ENCODE data around the gene NUDT19.
"Not testable (repeated sequence)": the region's sequence is repeated elsewhere in the genome, so short reads cannot be mapped to it uniquely, and the experiment has no call there.

NUDT19 gene

DNA sequence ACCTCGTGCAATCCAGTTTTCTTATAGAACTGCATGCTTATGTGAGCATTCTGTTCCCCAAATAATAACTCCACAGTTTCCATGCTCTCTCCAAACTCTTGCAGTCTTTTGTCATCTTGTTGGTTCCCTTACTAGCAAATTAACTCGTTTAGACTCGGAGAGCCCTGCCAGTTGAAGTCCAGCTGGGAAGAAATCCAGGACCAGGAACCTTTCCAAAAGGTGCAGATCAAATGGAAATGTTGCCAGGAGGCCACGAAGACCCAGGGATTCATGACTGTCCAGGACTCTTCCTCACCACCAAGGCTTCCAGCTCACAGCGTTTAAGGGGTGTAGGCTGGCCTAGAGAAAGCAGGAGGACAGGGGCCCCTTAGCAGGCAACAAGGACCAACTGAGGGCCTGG lies 25.9 kb downstream of the NUDT19 start:
- no peak for DNase-seq

DNA sequence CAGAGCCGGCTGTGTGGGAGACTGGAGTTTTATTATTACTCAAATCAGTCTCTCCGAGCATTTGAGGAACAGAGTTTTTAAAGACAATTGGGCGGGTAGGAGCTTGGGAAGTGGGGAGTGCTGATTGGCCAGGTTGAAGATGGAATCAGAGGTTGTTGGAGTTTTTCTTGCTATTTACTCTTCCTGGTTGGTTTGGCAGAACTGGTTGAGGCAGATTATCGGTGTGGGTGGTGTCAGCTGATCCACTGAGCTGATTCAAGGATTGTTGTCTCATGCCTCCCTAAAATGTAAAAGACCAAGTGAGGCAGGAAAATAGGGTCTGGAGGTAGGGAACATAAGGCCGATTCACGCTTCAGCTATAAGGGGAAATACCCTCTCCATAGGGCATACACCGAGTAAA lies 26.7 kb downstream of the NUDT19 start:
- no peak for DNase-seq

DNA sequence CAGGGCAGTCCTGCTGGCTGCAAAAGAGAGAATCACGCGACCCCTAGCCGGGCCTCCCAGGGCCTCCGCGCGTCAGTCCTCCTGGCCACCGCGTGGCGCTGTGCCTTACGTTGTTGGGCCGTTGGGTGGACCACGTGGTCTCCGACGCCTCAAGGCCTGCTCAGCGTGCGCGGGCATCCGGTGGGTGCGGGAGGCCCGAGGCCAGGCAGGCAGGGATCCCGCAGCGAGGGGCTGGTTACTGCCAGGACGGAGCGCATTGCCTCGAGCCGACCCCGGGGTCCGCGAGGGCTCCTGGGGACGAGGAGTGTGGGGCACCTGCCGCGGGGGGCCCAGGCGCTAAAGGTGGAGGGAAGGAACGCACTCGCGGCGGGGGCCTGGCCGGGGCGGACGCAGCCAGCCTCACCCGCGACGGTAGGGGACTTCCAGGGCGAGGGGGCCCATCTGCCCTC lies 28.0 kb downstream of the NUDT19 start, which contains the start of gene TDRD12:
TDRD12 (plus strand) TSS at position 157 of the 449 bp plus-strand sequence. CDS start 306 bp downstream, outside the sequence.
- no peak for DNase-seq

- DNase-seq, result no peak
Observed at GRCh38 chr19:32720216-32720935, 28.8 kb downstream of the NUDT19 start.

DNA sequence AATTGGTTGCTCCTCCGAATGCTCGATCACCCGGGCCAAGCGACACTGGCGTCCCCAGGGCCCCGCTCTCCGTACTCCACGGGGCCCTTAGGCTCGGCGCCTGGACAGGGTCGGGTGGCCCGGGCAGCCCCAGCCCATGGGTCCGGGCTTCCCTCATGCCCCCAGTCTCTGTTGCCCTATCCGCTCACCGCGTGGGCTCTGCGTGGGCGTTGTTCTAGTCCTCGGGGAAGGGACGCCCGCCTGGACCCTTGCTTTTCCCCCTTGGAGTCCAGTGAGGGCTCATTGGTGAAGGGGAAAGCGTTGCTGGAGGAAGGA lies 29.3 kb downstream of the NUDT19 start:
- DNase-seq, result no peak

GRCh38 chr19:32735936-32736335 lies 44.3 kb downstream of the NUDT19 start:
- no peak for DNase-seq

DNA sequence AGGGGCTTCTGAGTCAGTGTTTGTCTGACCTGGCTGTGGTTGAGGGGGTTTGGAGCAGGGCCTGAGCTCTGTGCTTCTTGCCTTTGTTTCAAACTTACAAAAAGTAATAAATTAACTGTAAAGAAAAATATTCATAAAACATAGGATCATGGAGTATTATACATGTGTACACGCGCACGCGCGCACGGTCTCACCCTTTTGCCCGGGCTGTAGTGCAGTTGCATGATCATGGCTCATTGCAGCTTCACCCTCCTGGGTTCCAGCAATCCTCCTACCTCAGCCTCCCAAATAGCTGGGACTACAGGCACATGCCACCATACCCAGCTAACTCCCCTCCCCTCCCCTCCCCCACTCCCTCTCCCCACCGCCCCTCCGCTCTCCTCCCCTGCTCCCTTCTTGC lies 51.4 kb downstream of the NUDT19 start:
- no peak for DNase-seq

DNA sequence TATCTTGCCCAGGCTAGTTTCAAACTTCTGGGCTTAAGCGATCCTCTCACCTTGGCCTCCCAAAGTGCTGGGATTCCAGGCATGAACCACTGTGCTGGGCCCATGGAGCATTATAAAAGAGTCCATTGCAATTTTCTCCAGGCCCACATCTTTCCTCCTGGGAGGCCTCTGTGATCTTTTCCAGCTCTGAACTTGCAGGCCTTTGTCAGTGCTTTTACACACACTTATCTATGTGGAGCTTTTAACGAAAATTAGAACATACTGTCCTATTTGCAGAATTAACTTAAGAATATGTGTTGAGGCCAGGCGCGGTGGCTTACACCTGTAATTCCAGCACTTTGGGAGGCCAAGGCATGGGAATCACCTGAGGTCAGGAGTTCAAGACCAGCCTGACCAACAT lies 51.8 kb downstream of the NUDT19 start:
- DNase-seq, result no peak

DNA sequence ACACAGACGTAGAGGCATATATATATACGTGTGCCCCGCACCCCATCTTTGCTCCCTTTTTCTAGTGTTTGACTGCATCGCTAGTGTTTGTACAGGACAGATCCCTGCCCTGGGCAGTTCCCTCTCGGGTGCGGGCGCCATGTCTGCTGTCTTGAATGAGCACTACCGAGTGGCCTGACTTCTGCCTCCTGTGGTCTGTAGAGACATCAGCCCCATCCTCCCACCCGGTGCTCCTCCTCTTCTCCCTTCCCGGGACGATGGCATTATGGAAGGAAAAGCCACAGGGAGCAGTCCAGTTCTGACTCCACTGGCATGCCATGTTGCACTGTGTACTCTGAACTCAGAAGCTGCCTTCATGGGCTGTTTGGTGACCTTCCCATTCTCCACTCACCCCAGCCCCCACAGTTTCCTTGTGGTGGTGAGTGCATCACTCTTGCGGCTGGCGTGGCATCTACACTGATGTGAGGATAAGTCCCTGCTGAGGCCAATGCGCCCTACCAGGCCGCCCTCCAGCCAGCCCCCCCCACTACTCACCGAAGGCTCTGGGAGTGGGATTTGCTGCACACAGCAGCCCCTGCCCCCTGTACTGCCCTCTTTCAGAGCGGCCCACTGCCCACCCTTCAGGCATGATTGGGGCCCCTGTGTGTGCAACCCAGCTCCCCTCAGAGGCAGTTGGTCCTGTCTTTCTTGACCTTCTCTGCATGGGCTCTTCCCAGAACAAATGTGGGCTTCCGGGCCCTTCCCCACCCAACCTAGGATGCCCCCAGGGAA lies 53.1 kb downstream of the NUDT19 start:
- DNase-seq, result no peak

GRCh38 chr19:32745594-32746251 lies 54.1 kb downstream of the NUDT19 start:
- not testable (repeated sequence) for DNase-seq

DNA sequence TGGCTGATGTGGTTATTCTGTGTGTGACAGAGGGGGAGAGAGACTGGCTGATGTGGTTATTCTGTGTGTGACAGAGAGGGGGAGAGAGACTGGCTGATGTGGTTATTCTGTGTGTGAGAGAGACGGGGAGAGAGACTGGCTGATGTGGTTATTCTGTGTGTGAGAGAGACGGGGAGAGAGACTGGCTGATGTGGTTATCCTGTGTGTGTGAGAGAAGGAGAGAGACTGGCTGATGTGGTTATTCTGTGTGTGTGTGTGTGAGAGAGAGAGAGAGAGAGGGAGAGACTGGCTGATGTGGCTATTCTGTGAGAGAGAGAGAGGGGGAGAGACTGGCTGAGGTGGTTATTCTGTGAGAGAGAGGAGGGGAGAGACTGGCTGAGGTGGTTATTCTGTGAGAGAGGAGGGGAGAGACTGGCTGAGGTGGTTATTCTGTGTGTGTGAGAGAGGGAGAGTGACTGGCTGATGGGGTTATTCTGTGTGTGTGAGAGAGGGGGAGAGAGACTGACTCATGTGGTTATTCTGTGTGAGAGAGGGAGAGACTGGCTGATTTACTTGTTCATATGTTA lies 55.1 kb downstream of the NUDT19 start:
- DNase-seq, result not testable (repeated sequence)

GRCh38 chr19:32748497-32748896 lies 56.9 kb downstream of the NUDT19 start:
- DNase-seq, result no peak

DNA sequence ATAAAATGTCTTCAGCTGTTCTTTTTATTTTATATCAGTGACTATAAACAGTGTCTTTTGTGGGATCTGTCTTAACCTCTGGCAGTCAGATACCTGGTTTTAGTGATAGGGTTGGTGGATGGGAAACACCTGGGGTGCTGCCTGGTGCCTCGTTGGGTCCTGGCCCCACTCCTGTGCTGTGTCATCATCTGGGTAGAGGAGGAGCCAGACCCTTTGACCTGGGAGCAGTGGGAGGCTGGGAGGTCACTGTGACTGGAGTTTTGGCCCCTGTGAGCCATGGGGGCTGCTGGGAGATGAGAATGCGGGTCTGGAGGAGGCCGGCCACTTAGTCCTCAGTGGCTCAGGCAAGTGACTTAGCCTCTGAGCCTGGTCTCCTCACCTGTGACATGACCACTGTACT lies 57.3 kb downstream of the NUDT19 start:
- no peak for DNase-seq

DNA sequence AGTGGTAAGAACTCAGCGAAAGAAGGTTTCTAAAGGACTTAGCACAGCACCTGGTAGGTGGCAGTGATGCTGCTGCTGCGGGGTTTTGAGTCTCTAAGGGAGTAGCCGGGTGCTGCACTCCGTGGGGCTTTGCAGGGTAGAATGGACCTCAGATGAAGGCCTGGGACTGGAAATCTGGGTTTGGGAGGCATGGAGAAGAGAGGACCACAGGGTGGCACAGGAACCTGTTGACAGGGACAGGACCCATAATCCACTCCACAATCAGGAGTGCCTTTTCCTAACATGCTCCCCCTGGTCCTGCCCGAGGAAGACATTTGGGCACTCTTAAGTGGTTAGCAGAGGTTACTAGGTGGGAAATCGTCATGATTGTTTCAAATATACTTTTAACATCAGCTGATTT lies 57.7 kb downstream of the NUDT19 start:
- no peak for DNase-seq

DNA sequence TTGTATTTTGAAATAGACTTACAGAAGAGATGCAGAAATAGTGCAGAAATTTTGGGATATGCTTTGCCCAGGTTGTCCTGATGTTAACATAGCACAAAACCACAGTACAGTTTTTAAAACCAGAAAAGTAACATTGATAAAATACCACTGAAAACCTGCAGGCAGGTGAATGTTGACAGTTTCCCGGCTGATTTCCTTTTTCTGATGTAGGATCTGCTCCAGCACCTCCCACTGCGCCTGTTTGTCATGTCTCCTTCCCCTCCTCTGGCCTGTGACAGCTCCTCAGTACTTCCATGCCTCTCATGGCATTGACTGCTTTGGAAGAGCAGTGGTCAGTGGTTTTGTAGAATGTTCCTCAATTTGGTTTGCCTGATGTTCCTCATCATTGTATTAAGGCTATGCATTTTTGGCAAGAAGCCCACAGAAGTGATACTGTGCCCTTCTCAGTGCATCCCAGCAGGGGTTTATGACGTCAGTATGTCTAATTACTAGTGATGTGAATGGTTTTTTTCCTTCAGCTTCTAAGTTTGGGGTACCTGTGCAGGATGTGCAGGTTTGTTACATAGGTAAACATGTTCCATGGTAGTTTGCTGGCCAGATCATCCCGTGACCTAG lies 58.9 kb downstream of the NUDT19 start:
- DNase-seq, result no peak

- no peak for DNase-seq
Observed at GRCh38 chr19:32751066-32751465, 59.4 kb downstream of the NUDT19 start.

DNA sequence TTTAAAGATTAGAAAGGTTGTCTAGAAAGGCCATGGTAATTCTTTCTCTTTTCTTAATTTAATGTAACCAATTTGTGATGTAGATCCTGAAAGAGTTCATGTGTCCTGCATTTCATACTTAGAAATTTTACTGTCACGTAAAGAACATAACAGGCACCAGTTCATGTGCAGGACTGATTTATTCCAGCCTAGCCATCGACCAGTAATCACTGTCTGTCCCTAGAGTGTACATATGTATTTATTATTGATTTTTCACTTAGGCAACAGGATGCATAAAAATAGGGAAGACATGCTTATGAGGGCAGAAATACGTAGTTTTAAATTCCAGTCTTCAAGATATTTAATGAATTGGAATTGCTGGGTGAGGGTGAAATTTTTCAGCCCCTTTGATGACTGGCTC lies 65.6 kb downstream of the NUDT19 start:
- no peak for DNase-seq

All from SIG-M5 (cell line).